Measurements from ENCODE around the gene PWWP2B.
"Not testable (repeated sequence)": the region's sequence is repeated elsewhere in the genome, so short reads cannot be mapped to it uniquely, and the experiment has no call there.

PWWP2B gene

GRCh38 chr10:132363921-132364593 lies 32.9 kb upstream of the PWWP2B start:
- no peak for DNase-seq

GRCh38 chr10:132364594-132364970 lies 32.4 kb upstream of the PWWP2B start:
- DNase-seq = no peak

GRCh38 chr10:132365102-132365501 lies 31.9 kb upstream of the PWWP2B start:
- no peak for DNase-seq

- no peak for DNase-seq
Observed at GRCh38 chr10:132366006-132366405, 31.0 kb upstream of the PWWP2B start.

GRCh38 chr10:132366499-132366898 lies 30.5 kb upstream of the PWWP2B start:
- DNase-seq = no peak

- DNase-seq = no peak
Observed at GRCh38 chr10:132368391-132368790, 28.6 kb upstream of the PWWP2B start.

- no peak for DNase-seq
Observed at GRCh38 chr10:132368881-132369635, 27.9 kb upstream of the PWWP2B start.

- no peak for DNase-seq
Observed at GRCh38 chr10:132369636-132370185, 27.3 kb upstream of the PWWP2B start.

- DNase-seq = no peak
Observed at GRCh38 chr10:132370426-132371340, 26.3 kb upstream of the PWWP2B start.

- no peak for DNase-seq
Observed at GRCh38 chr10:132371641-132372081, 25.3 kb upstream of the PWWP2B start.

GRCh38 chr10:132372516-132373095 lies 24.4 kb upstream of the PWWP2B start:
- no peak for DNase-seq

GRCh38 chr10:132373241-132373955 lies 23.6 kb upstream of the PWWP2B start:
- no peak for DNase-seq

- DNase-seq = no peak
Observed at GRCh38 chr10:132374176-132374575, 22.8 kb upstream of the PWWP2B start.

GRCh38 chr10:132374612-132375011 lies 22.4 kb upstream of the PWWP2B start:
- DNase-seq = no peak

- DNase-seq = no peak
Observed at GRCh38 chr10:132375116-132375794, 21.7 kb upstream of the PWWP2B start.

- DNase-seq = no peak
Observed at GRCh38 chr10:132375795-132376297, 21.2 kb upstream of the PWWP2B start.

GRCh38 chr10:132376394-132376851 lies 20.6 kb upstream of the PWWP2B start:
- no peak for DNase-seq

GRCh38 chr10:132377326-132377725 lies 19.7 kb upstream of the PWWP2B start:
- no peak for DNase-seq

GRCh38 chr10:132379026-132379425 lies 18.0 kb upstream of the PWWP2B start:
- DNase-seq = not testable (repeated sequence)

- not testable (repeated sequence) for DNase-seq
Observed at GRCh38 chr10:132380986-132381385, 16.0 kb upstream of the PWWP2B start.

- no peak for DNase-seq
Observed at GRCh38 chr10:132381741-132382140, 15.3 kb upstream of the PWWP2B start.

Data from T1000 (cell line).